A673 (cell line): ENCODE results near the gene NSUN6. TPM values are rescaled to one million over a fixed set of nuclear protein-coding genes. Genes with fewer than 3 reads are reported as not detected.

Experiments
- BruUV-seq: library from RNA; stranded (reverse); fragments of 400-500 nt; replicated peaks from 2 replicates; lab custom pipeline; 2021; lab: Mats Ljungman, UMichigan
- CTCF ChIA-PET: fragments of 300-600 bp; sonication (Branson Sonifier 250); formaldehyde crosslinking; loops from one replicate; lab custom pipeline; 2022; ENCODE audit warnings: antibody characterized with exemption; lab: Charles Lee
- POLR2A ChIA-PET: fragments of 300-600 bp; sonication (Branson Sonifier 250); formaldehyde crosslinking; loops from one replicate; lab custom pipeline; 2022; ENCODE audit warnings: antibody characterized with exemption; ENCODE audit not compliant: low non-redundant PET; lab: Charles Lee
- DNase-seq: peaks from one replicate; pipeline ENCODE4 v3.0.0-alpha.2; 2015; ENCODE audit warnings: low spot score
- H3K27ac ChIP-seq: fragments of 200-600 bp; sonication (generic); 2 replicates; pipeline ENCODE4 v1.5.1; 2016; ENCODE audit warnings: mixed run types, low read depth, mild to moderate bottlenecking, mixed read lengths, antibody characterized with exemption, low read length; ENCODE audit not compliant: poor library complexity, severe bottlenecking
- H3K27me3 ChIP-seq: fragments of 200-600 bp; sonication (generic); replicated peaks from 2 replicates; pipeline ENCODE4 v1.6.1; 2017; ENCODE audit warnings: mixed run types, low read depth, mild to moderate bottlenecking, mixed read lengths, antibody characterized with exemption, low read length; ENCODE audit not compliant: insufficient read depth, poor library complexity
- H3K36me3 ChIP-seq: fragments of 200-600 bp; sonication (generic); 2 replicates; pipeline ENCODE4 v1.6.1; 2016; ENCODE audit warnings: mixed run types, mild to moderate bottlenecking, mixed read lengths, antibody characterized with exemption, low read length; ENCODE audit not compliant: insufficient read depth, poor library complexity, severe bottlenecking
- H3K4me1 ChIP-seq: fragments of 200-600 bp; sonication (generic); 2 replicates; pipeline ENCODE4 v1.6.1; 2017; ENCODE audit warnings: mixed run types, mild to moderate bottlenecking, mixed read lengths, antibody characterized with exemption, low read length; ENCODE audit not compliant: insufficient read depth, poor library complexity, severe bottlenecking
- H3K4me3 ChIP-seq: fragments of 200-600 bp; sonication (generic); 2 replicates; pipeline ENCODE4 v1.5.1; 2016; ENCODE audit warnings: low read depth, mixed run types, mild to moderate bottlenecking, mixed read lengths, low read length; ENCODE audit not compliant: poor library complexity, severe bottlenecking
- H3K9me3 ChIP-seq: fragments of 200-600 bp; sonication (generic); 2 replicates; pipeline ENCODE4 v1.6.1; 2016; ENCODE audit warnings: mixed run types, low read depth, mild to moderate bottlenecking, mixed read lengths, antibody characterized with exemption, low read length; ENCODE audit not compliant: poor library complexity, severe bottlenecking
- CTCF ChIP-seq: fragments of 300-800, 200-600 bp; sonication (generic); conservative IDR thresholded peaks from 2 replicates; pipeline ENCODE4 v1.5.1; 2017; ENCODE audit warnings: low read depth, mild to moderate bottlenecking, antibody characterized with exemption, low read length, moderate library complexity, mixed read lengths
- EZH2 ChIP-seq: fragments of 200-600 bp; sonication (generic); IDR thresholded peaks from 2 replicates; pipeline ENCODE4 v1.6.1; 2017; ENCODE audit warnings: borderline replicate concordance, low read depth, mild to moderate bottlenecking, mixed read lengths, antibody characterized with exemption, low read length; ENCODE audit not compliant: poor library complexity, severe bottlenecking
- intact Hi-C: fragments of 100-400 bp; cut with micrococcal nuclease; formaldehyde crosslinking; loops from one replicate; pipeline ENCODE4 v1.10.0; 2022; ENCODE audit not compliant: unreplicated experiment
- total RNA-seq: library from RNA; stranded (reverse); gene quantifications from 2 replicates; pipeline ENCODE4 v1.2.3, GENCODE V29; 2021

NSUN6 gene
- total RNA-seq, 1 experiment from 2014 or later: 16.4 TPM

DNA sequence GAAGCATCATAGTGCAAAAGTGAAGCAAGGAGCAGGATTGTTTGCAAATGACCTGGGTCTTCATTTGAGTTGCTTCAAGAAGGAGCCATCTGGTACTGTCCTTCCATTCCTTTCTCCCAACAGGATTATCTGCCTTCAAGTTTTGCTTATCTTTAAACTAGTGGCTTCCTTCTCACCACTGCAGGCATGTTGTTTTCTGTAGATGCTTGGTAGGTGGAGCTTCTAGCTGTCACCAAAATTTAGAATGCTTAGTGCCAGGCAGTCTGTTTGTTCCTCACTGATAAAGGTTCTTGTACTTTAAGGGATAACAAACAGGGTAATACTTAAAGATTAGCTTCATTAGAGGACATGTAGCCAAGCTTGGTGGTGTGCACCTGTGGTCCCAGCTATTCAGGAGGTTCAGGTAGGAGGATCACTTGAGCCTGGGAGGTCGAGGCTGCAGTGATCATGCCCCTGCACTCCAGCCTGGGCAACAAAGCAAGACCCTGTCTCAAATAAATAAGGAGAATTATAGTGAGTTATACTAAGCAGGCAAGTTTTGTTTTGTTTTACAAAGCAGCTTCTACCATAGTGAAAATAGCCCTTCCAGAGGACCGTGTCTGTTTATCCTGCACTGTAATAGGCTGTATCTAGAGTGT lies 13.6 kb upstream of the NSUN6 start:
- Histone ChIP-seq H3K27ac (no peak overlapping the region), H3K36me3 (peaks cover 26% of the 10 kb centered on the region), H3K4me1 (peaks cover 24% of the 10 kb centered on the region), H3K4me3 (no peak overlapping the region), H3K9me3 (no peaks in the 10 kb centered on the region), H3K27me3 (no peaks in the 10 kb centered on the region)
- TF ChIP-seq CTCF: no peak
- no peak for TF ChIP-seq EZH2
- no TSS peak for BruUV-seq
- ChIA-PET CTCF (interaction anchor here (0.6 kb wide), 1 partner anchor 152 kb away, joined by 7 read pairs; no protein-coding TSS in a partner anchor), POLR2A (no interaction called here)
- intact Hi-C loops: no loop called here
- no peak for DNase-seq

DNA sequence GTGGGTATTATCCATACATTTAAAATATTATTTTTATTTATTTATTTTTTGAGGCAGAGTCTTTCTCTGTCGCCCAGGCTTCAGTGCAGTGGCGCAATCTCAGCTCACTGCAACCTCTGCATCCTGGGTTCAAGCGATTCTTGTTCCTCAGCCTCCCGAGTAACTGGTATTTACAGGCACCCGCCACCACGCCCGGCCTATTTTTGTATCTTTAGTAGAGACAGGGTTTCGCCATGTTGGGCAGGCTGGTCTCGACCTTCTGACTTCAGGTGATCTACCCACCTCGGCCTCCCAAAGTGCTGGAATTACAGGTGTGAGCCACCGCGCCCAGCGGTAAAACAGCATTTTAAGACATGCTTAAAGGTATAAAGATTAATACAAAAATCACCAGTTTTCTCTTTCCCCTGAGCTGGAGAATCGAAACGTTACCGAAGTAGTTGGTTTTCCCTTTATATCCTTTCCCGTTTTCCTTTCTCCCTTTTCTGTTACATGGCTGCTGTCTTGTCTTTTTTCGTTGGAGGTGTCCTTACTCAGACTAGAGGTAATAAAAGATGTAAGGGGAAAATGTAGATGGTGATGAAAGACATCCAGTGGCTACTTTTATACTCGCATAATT lies 9.5 kb upstream of the NSUN6 start:
- H3K4me3 ChIP-seq: peak overlapping the region; percentile 98
- TF ChIP-seq CTCF: no peak
- no peak for TF ChIP-seq EZH2
- intact Hi-C loops: no loop called here
- H3K36me3 ChIP-seq: peaks cover 5% of the 10 kb centered on the region
- no peaks in the 10 kb centered on the region for H3K27me3 ChIP-seq
- ChIA-PET CTCF (no interaction called here), POLR2A (no interaction called here)
- no TSS peak for BruUV-seq
- DNase-seq: no peak
- no peaks in the 10 kb centered on the region for H3K9me3 ChIP-seq
- H3K27ac ChIP-seq: no peak overlapping the region
- peaks cover 23% of the 10 kb centered on the region for H3K4me1 ChIP-seq

DNA sequence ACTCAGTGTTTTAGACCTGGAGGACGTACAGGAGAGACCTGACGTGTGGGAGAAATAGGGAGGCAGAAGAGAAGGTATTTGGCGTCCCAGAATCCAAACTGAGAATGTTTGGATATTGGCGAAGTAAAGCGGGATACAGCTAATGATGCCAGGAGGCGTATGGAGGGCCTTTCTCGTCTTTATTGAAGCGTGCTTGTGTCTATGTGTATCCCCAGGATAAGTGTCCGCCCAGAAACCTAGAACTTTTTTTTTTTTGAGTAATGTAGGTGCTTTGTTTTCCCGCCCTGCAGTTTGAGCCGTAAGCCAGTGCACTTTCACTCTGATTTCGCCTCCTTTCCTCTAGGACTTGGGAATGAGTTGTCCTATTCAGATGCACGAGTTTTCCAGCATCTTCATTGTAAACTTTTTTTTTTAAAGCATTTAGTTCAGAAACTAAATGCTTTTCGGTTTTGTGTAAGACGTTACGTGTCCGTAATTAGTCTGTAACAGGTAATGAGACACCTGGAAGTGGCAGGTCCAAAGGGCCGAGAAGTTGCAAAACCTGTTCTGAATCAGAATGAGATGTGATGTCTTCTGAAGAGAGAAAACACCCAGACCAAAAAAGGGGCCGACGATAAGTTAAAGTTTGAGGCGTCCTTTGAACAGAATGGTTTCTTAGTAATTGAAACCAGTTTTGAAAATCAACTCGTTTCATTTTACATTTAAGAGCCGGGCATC lies 8.6 kb upstream of the NSUN6 start:
- H3K36me3 ChIP-seq: peaks cover 5% of the 10 kb centered on the region
- H3K4me1 ChIP-seq: peaks cover 20% of the 10 kb centered on the region
- H3K4me3 ChIP-seq: peak overlapping the region; percentile 98
- no peak for TF ChIP-seq EZH2
- TF ChIP-seq CTCF: no peak
- peak overlapping the region; percentile 97 for H3K27ac ChIP-seq
- TSS peak; percentile 49 for BruUV-seq
- H3K9me3 ChIP-seq: no peaks in the 10 kb centered on the region
- intact Hi-C loops: no loop called here
- no peaks in the 10 kb centered on the region for H3K27me3 ChIP-seq
- peak; percentile 42 for DNase-seq
- POLR2A ChIA-PET: no interaction called here
- CTCF ChIA-PET: interaction anchor here (0.6 kb wide), 1 partner anchor 499 kb away, joined by 3 read pairs; no protein-coding TSS in a partner anchor
